Activated B cell treated with CpG ODN at 0.5 μM for 24 hours (primary cell): Measurements from ENCODE around the gene ANKRD44. TPM values are rescaled to one million over a fixed set of nuclear protein-coding genes. Genes with fewer than 3 reads are reported as not detected.

Source experiments
- ATAC-seq: fragments of 200-7000 bp; cut with Tn5 transposase; one replicate; pipeline ENCODE4 v1.10.0; 2021; ENCODE audit warnings: low read depth, mild to moderate bottlenecking, moderate library complexity
- CTCF ChIA-PET: fragments of 350-600 bp; sonication (Branson Sonifier 250); formaldehyde crosslinking; loops from one replicate; lab custom pipeline; 2021; ENCODE audit warnings: antibody characterized with exemption; lab: Charles Lee
- POLR2A ChIA-PET: fragments of 350-600 bp; sonication (Branson Sonifier 250); formaldehyde crosslinking; loops from one replicate; lab custom pipeline; 2021; ENCODE audit warnings: antibody characterized with exemption; lab: Charles Lee
- DNase-seq: peaks from one replicate; pipeline ENCODE4 v3.0.0; 2022
- H3K27ac Mint-ChIP-seq: one replicate; pipeline ENCODE4 v1.8.0; 2020; ENCODE audit warnings: mixed read lengths
- H3K27me3 Mint-ChIP-seq: one replicate; pipeline ENCODE4 v1.8.0; 2021; ENCODE audit warnings: mixed read lengths
- H3K36me3 Mint-ChIP-seq: one replicate; pipeline ENCODE4 v1.8.0; 2021; ENCODE audit warnings: low read depth, mixed read lengths
- H3K4me1 Mint-ChIP-seq: one replicate; pipeline ENCODE4 v1.8.0; 2021; ENCODE audit warnings: mixed read lengths
- H3K4me3 Mint-ChIP-seq: one replicate; pipeline ENCODE4 v1.8.0; 2020; ENCODE audit warnings: mild to moderate bottlenecking, mixed read lengths
- H3K9me3 Mint-ChIP-seq: one replicate; pipeline ENCODE4 v1.8.0; 2020; ENCODE audit warnings: mixed read lengths
- intact Hi-C: fragments of 100-400 bp; cut with micrococcal nuclease; formaldehyde crosslinking; loops from one replicate; pipeline ENCODE4 v1.15.1; 2024
- total RNA-seq: library from RNA; stranded (reverse); gene quantifications from 2 replicates; pipeline ENCODE4 v1.2.3, GENCODE V29; 2022
- TF ChIP-seq, protein P1 (sequence below): fragments of 200-600 bp; IDR thresholded peaks from one replicate; pipeline ENCODE4 v1.8.0; 2022; ENCODE audit warnings: antibody characterized with exemption, mild to moderate bottlenecking

Gene ANKRD44
- total RNA-seq, 1 donor from 2014 or later: 185 TPM

DNA sequence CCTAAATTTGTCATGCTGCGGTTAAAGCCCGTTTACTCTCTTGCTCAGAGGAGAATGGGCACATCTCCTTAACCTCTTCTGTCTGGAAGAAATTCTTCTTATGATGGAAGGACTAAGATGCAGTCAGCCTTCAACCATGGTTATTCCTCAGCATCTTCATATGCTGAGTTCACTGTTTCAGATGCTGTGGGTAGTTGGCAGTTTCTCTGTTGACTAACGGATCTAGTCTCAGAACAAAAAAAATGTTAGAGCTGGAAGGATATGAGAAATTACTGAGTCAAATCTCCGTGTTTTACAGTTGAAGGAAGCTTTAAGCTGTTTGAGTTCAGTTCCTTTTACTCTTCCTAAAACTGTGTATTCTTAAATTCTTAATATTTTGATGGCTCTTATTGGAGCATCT, 340.5 kb downstream of the ANKRD44 start:
- Mint-ChIP-seq H3K27me3 (no peaks in the 10 kb centered on the region), H3K4me1 (no peaks in the 10 kb centered on the region), H3K4me3 (no peak overlapping the region), H3K27ac (no peak overlapping the region), H3K36me3 (no peaks in the 10 kb centered on the region), H3K9me3 (peaks cover 3% of the 10 kb centered on the region)
- intact Hi-C loops: no loop called here
- TF ChIP-seq, protein P1, sequence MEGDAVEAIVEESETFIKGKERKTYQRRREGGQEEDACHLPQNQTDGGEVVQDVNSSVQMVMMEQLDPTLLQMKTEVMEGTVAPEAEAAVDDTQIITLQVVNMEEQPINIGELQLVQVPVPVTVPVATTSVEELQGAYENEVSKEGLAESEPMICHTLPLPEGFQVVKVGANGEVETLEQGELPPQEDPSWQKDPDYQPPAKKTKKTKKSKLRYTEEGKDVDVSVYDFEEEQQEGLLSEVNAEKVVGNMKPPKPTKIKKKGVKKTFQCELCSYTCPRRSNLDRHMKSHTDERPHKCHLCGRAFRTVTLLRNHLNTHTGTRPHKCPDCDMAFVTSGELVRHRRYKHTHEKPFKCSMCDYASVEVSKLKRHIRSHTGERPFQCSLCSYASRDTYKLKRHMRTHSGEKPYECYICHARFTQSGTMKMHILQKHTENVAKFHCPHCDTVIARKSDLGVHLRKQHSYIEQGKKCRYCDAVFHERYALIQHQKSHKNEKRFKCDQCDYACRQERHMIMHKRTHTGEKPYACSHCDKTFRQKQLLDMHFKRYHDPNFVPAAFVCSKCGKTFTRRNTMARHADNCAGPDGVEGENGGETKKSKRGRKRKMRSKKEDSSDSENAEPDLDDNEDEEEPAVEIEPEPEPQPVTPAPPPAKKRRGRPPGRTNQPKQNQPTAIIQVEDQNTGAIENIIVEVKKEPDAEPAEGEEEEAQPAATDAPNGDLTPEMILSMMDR: no peak
- ATAC-seq (no peak), DNase-seq (no peak)
- CTCF ChIA-PET: interaction anchor here (0.5 kb wide), 1 partner anchor 381 kb away, joined by 3 read pairs; no protein-coding TSS in a partner anchor
- POLR2A ChIA-PET: no interaction called here

DNA sequence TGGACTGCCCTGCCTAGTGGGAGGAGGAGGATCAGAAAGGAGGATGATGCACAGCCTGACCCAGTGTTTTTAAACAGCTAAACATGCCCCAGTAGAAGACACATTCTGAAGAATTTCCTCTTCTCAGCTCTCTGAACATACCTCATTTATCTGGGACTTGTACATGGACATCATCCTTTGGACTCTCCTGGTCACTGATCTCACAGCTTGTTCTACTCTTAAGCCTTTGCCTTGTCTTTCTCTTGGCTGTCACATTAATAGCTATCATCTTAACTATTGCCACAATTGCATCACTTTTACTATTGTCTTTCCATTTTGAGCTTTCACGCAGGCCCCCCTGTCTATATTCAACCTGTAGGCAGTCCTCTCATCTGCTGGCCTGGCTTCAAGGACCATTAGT, 342.1 kb downstream of the ANKRD44 start:
- ATAC-seq: no peak
- TF ChIP-seq, protein P1: no peak
- no peak overlapping the region for H3K4me3 Mint-ChIP-seq
- CTCF ChIA-PET: no interaction called here
- H3K36me3 Mint-ChIP-seq: no peaks in the 10 kb centered on the region
- H3K27me3 Mint-ChIP-seq: no peaks in the 10 kb centered on the region
- no peak overlapping the region for H3K27ac Mint-ChIP-seq
- POLR2A ChIA-PET: no interaction called here
- peaks cover 3% of the 10 kb centered on the region for H3K9me3 Mint-ChIP-seq
- intact Hi-C loops: no loop called here
- H3K4me1 Mint-ChIP-seq: no peaks in the 10 kb centered on the region
- no peak for DNase-seq

DNA sequence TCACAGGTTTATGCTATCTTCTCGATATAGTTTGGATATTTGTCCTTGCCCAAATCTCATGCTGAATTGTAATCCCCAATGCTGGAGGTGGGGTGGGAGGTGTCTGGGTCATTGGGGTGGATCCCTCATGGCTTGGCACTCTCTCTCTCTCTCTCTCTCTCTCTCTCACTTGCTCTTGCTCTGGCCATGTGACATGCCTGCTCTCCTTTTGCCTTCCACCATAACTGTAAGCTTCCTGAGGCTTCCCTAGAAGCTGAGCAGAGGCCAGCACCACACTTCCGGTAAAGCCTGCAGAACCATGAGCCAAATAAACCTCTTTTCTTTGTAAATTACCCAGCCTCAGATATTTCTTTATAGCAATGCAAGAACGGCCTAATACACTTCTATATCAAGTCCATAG, 342.8 kb downstream of the ANKRD44 start:
- Mint-ChIP-seq H3K9me3 (peaks cover 3% of the 10 kb centered on the region), H3K4me1 (no peaks in the 10 kb centered on the region), H3K27ac (no peak overlapping the region), H3K4me3 (no peak overlapping the region), H3K27me3 (no peaks in the 10 kb centered on the region), H3K36me3 (no peaks in the 10 kb centered on the region)
- ATAC-seq: no peak
- ChIA-PET POLR2A (no interaction called here), CTCF (no interaction called here)
- no peak for DNase-seq
- intact Hi-C loops: no loop called here
- TF ChIP-seq, protein P1: no peak

DNA sequence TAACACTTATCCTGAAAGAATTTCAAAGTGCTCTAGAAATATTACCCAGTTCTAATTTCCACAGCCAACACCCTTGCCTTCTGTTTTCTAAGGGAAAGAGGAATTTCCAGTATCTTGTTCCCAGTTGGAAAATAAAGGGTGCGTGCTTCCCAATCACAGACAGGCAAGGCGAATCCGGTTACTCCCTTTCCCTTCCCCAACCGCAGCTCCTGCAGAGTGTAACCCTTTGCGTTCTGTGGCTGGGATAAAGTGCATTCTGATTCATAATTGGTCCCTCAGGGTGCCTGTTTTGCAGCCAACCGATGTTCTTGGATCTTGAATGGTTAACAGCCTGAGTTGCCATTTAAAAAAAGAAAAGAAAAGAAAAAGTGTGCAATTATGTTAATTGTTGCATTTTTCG, 343.5 kb downstream of the ANKRD44 start:
- H3K27ac Mint-ChIP-seq: no peak overlapping the region
- H3K9me3 Mint-ChIP-seq: peaks cover 3% of the 10 kb centered on the region
- ATAC-seq (no peak), DNase-seq (no peak)
- no peaks in the 10 kb centered on the region for H3K27me3 Mint-ChIP-seq
- TF ChIP-seq, protein P1: no peak
- H3K4me3 Mint-ChIP-seq: no peak overlapping the region
- no peaks in the 10 kb centered on the region for H3K36me3 Mint-ChIP-seq
- CTCF ChIA-PET: no interaction called here
- POLR2A ChIA-PET: no interaction called here
- no peaks in the 10 kb centered on the region for H3K4me1 Mint-ChIP-seq
- intact Hi-C loops: no loop called here

DNA sequence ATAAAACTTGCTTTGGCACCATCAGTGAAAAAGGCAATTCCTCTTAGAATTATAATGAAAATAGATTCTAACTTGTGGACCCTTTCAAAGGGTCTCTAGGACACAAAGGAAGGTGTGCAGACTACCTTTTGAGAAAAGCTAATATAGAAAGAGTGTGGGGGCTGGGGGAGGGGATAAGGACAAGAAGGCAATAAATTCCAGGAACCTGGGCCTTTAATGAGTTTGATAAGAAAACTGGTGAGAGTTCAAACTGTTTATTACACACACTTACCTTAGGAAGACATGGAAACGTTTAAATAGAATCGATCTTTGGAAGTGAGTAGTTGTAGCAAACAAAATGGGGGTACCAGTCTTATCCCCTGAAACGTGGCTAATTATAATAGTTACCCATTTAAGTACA, 344.5 kb downstream of the ANKRD44 start:
- DNase-seq (no peak), ATAC-seq (no peak)
- no peak overlapping the region for H3K27ac Mint-ChIP-seq
- H3K36me3 Mint-ChIP-seq: no peaks in the 10 kb centered on the region
- POLR2A ChIA-PET: no interaction called here
- H3K9me3 Mint-ChIP-seq: peaks cover 3% of the 10 kb centered on the region
- no peaks in the 10 kb centered on the region for H3K4me1 Mint-ChIP-seq
- CTCF ChIA-PET: no interaction called here
- H3K4me3 Mint-ChIP-seq: no peak overlapping the region
- H3K27me3 Mint-ChIP-seq: no peaks in the 10 kb centered on the region
- intact Hi-C loops: no loop called here
- TF ChIP-seq, protein P1: no peak
